Measurements from ENCODE around the gene RNF217. TPM values are rescaled to one million over a fixed set of nuclear protein-coding genes. Genes with fewer than 3 reads are reported as not detected.

The RNF217 gene
- total and polyA plus RNA-seq, 10 of the 15 experiments (the other 5 are each of a cell fraction or from before 2014, with no cell fraction given) = under 0.01 to 11.7 (median 0.04) TPM; not detected in 3

- Histone ChIP-seq H3K4me1 (ENCODE audit: control insufficient read depth, insufficient read depth, low read length) (no peaks in the 10 kb centered on the region), H3K79me2 (ENCODE audit: control insufficient read depth, insufficient read depth, low read length) (no peaks in the 10 kb centered on the region), H3K36me3 (ENCODE audit: control insufficient read depth in 2 of 2, insufficient read depth in 2 of 2, low read length in 1 of 2) (no peaks in the 10 kb centered on the region), H3K4me2 (ENCODE audit: control insufficient read depth, insufficient read depth) (no peak overlapping the region), H2AFZ (ENCODE audit: control insufficient read depth, low read depth, low read length) (no peak overlapping the region), H3K27me3 (replicated peaks in 1 of 2; ENCODE audit: control insufficient read depth in 2 of 2, insufficient read depth in 2 of 2, low read length in 1 of 2) (peaks cover 3% of the 10 kb centered on the region in 2 experiments; a peak in 2 of 4 replicates), H3K9ac (ENCODE audit: control insufficient read depth, insufficient read depth, low read length) (no peak overlapping the region), H3K9me3 (replicated peaks; ENCODE audit: control insufficient read depth, insufficient read depth, low read length) (no peaks in the 10 kb centered on the region), H3K27ac (ENCODE audit: control insufficient read depth, insufficient read depth) (no peak overlapping the region), H4K20me1 (ENCODE audit: control insufficient read depth, insufficient read depth) (no peaks in the 10 kb centered on the region), H3K4me3 (no peak overlapping the region)
- BruUV-seq (replicated peaks) = no TSS peak
- ChIA-PET SMC1A (ENCODE audit: uncharacterized antibody, unreplicated experiment) (no interaction called here), CTCF (no interaction called here), POLR2A (no interaction called here), RAD21 (ENCODE audit: unreplicated experiment) (no interaction called here)
- TF ChIP-seq CBX5 (IDR thresholded peaks at IDR 0.05; ENCODE audit: low read depth) (no peak), ZNF687 (IDR thresholded peaks at IDR 0.05) (no peak), E2F4 (IDR thresholded peaks at IDR 0.05; ENCODE audit: low read depth, low read length) (no peak), SPI1 (IDR thresholded peaks at IDR 0.05; ENCODE audit: borderline replicate concordance, insufficient read depth, low read depth, low read length) (no peak), ZBTB4 (CRISPR knock-in tag; IDR thresholded peaks at IDR 0.05) (no peak)
- in situ Hi-C loops (cut with MboI) = no loop called here
- ATAC-seq (no peak), FAIRE-seq (no peak), DNase-seq (ENCODE audit: low read depth, low spot score) (no peak)
- intact Hi-C loops (cut with micrococcal nuclease; ENCODE audit: unreplicated experiment) = no loop called here
Measured at GRCh38 chr6:124958149-124958548, 4.1 kb upstream of the RNF217 start.
